ENCODE results near the gene DISC1. TPM values are rescaled to one million over a fixed set of nuclear protein-coding genes. Genes with fewer than 3 reads are reported as not detected.
"Not testable (repeated sequence)": the region's sequence is repeated elsewhere in the genome, so short reads cannot be mapped to it uniquely, and the experiment has no call there.

Gene DISC1
- total RNA-seq, 2 donors from 2014 or later = 2.3 to 7.0 TPM

- peaks cover 0 to 5% of the 10 kb centered on the region in 2 donors for H3K27me3 ChIP-seq
- WGBS, 2 donors = 82 to 88% methylated on average over 7 of the region's 7 CpGs
- DNase-seq (no peak), ATAC-seq (no peak)
- no peaks in the 10 kb centered on the region for H3K36me3 ChIP-seq (replicated peaks in 1 of 2; ENCODE audit: insufficient read depth in 1 of 2, low read depth in 2 of 2)
- intact Hi-C loops (cut with DNase I) = no loop called here
- H3K27ac ChIP-seq = no peak overlapping the region
- H3K9me3 ChIP-seq = no peaks in the 10 kb centered on the region
- TF ChIP-seq POLR2A (IDR thresholded peaks at IDR 0.05) (no peak), CTCF (IDR thresholded peaks at IDR 0.05) (no peak)
- H3K4me3 ChIP-seq = no peak overlapping the region
- peaks cover 6% of the 10 kb centered on the region for H3K4me1 ChIP-seq
Measured at GRCh38 chr1:231940116-231940515, 313.5 kb downstream of the DISC1 start.

GRCh38 chr1:231940701-231941100 lies 314.1 kb downstream of the DISC1 start:
- Histone ChIP-seq H3K4me1 (peaks cover 4% of the 10 kb centered on the region), H3K4me3 (no peak overlapping the region), H3K9me3 (no peaks in the 10 kb centered on the region), H3K27me3 (peaks cover 0 to 5% of the 10 kb centered on the region in 2 donors), H3K36me3 (replicated peaks in 1 of 2; ENCODE audit: insufficient read depth in 1 of 2, low read depth in 2 of 2) (no peaks in the 10 kb centered on the region), H3K27ac (no peak overlapping the region)
- TF ChIP-seq POLR2A (IDR thresholded peaks at IDR 0.05) (no peak), CTCF (IDR thresholded peaks at IDR 0.05) (no peak)
- 87 to 92% methylated on average over 4 to 6 of the region's 6 CpGs for WGBS, 2 donors
- intact Hi-C loops (cut with DNase I) = no loop called here
- DNase-seq (no peak), ATAC-seq (no peak)

GRCh38 chr1:231943084-231943483 lies 316.5 kb downstream of the DISC1 start:
- DNase-seq (no peak), ATAC-seq (no peak)
- Histone ChIP-seq H3K4me3 (no peak overlapping the region), H3K4me1 (no peaks in the 10 kb centered on the region), H3K27ac (no peak overlapping the region), H3K27me3 (peaks cover 0 to 5% of the 10 kb centered on the region in 2 donors), H3K9me3 (no peaks in the 10 kb centered on the region), H3K36me3 (replicated peaks in 1 of 2; ENCODE audit: insufficient read depth in 1 of 2, low read depth in 2 of 2) (no peaks in the 10 kb centered on the region)
- 98% methylated on average over 3 of the region's 3 CpGs for WGBS, 2 donors
- intact Hi-C loops (cut with DNase I) = no loop called here
- TF ChIP-seq POLR2A (IDR thresholded peaks at IDR 0.05) (no peak), CTCF (IDR thresholded peaks at IDR 0.05) (no peak)

- H3K27me3 ChIP-seq; DNase-seq; ATAC-seq; H3K27ac ChIP-seq; H3K9me3 ChIP-seq; H3K4me3 ChIP-seq; intact Hi-C loops (cut with DNase I); H3K4me1 ChIP-seq; H3K36me3 ChIP-seq (replicated peaks in 1 of 2; ENCODE audit: insufficient read depth in 1 of 2, low read depth in 2 of 2): not testable (repeated sequence)
- 80 to 85% methylated on average over 5 of the region's 5 CpGs for WGBS, 2 donors
Measured at GRCh38 chr1:231948102-231948501, 321.5 kb downstream of the DISC1 start.

GRCh38 chr1:231949277-231950091 lies 322.9 kb downstream of the DISC1 start:
- Histone ChIP-seq H3K36me3 (replicated peaks in 1 of 2; ENCODE audit: insufficient read depth in 1 of 2, low read depth in 2 of 2) (no peaks in the 10 kb centered on the region), H3K27ac (no peak overlapping the region), H3K27me3 (no peaks in the 10 kb centered on the region), H3K9me3 (no peaks in the 10 kb centered on the region), H3K4me3 (no peak overlapping the region), H3K4me1 (no peaks in the 10 kb centered on the region)
- intact Hi-C loops (cut with DNase I) = no loop called here
- TF ChIP-seq POLR2A (IDR thresholded peaks at IDR 0.05) = no peak
- no peak for TF ChIP-seq CTCF (IDR thresholded peaks at IDR 0.05)
- WGBS, 2 donors = 72 to 76% methylated on average over 4 to 8 of the region's 8 CpGs
- ATAC-seq (no peak), DNase-seq (no peak)
